Keratinocyte (primary cell): ENCODE results near the gene PLTP. TPM values are rescaled to one million over a fixed set of nuclear protein-coding genes. Genes with fewer than 3 reads are reported as not detected.
A peak's percentile ranks its signal among the peaks of the same experiment; 100 is the strongest.

ENCODE experiments used
- DNase-seq: peaks from one replicate; pipeline ENCODE4 v3.0.0-alpha.2; 2011; ENCODE audit warnings: low read depth, missing footprints, low spot score
- FAIRE-seq: peaks from 2 replicates; lab custom pipeline; 2011; peaks lifted over from hg19 to GRCh38; lab: Jason Lieb, UNC
- H2AFZ ChIP-seq: 2 replicates; pipeline ENCODE4 v1.6.0; 2012; ENCODE audit warnings: low read length, control low read depth, inconsistent platforms; ENCODE audit not compliant: control insufficient read depth
- H3K27ac ChIP-seq: 2 replicates; pipeline ENCODE4 v1.5.1; 2011; ENCODE audit warnings: low read length; ENCODE audit not compliant: control insufficient read depth, insufficient read depth
- H3K27me3 ChIP-seq: 3 replicates; pipeline ENCODE4 v1.6.0; 2011; ENCODE audit warnings: low read length; ENCODE audit not compliant: control insufficient read depth, insufficient read depth; ENCODE audit errors: extremely low read depth
- H3K36me3 ChIP-seq, 2 experiments: 2 replicates in 1 of 2; 3 replicates in 1 of 2; pipeline ENCODE4 v1.5.1; 2011; ENCODE audit warnings: low read length in 2 of 2, mild to moderate bottlenecking in 1 of 2; ENCODE audit not compliant: control insufficient read depth in 2 of 2, insufficient read depth in 2 of 2; ENCODE audit errors: extremely low read depth in 1 of 2
- H3K4me1 ChIP-seq: 3 replicates; pipeline ENCODE4 v1.5.1; 2011; ENCODE audit warnings: low read length; ENCODE audit not compliant: control insufficient read depth, insufficient read depth; ENCODE audit errors: extremely low read depth
- H3K4me2 ChIP-seq: 3 replicates; pipeline ENCODE4 v1.6.0; 2011; ENCODE audit warnings: low read depth, low read length; ENCODE audit not compliant: control insufficient read depth, insufficient read depth; ENCODE audit errors: extremely low read depth
- H3K4me3 ChIP-seq, 3 experiments: fragments of 200-600 bp in 1 of 3; sonication (generic) in 1 of 3; 2 replicates in 2 of 3; 3 replicates in 1 of 3; pipeline ENCODE4 v1.5.1; 2011 to 2016; ENCODE audit warnings: low read length in 3 of 3, mild to moderate bottlenecking in 3 of 3, control low read depth in 2 of 3, inconsistent platforms in 1 of 3, low read depth in 1 of 3, mixed read lengths in 1 of 3, mixed run types in 1 of 3, moderate library complexity in 1 of 3; ENCODE audit not compliant: control insufficient read depth in 2 of 3, insufficient read depth in 2 of 3; ENCODE audit errors: extremely low read depth in 1 of 3
- H3K79me2 ChIP-seq: 2 replicates; pipeline ENCODE4 v1.6.0; 2012; ENCODE audit warnings: low read length; ENCODE audit not compliant: control insufficient read depth, insufficient read depth
- H3K9ac ChIP-seq: 3 replicates; pipeline ENCODE4 v1.6.0; 2011; ENCODE audit warnings: low read length; ENCODE audit not compliant: control insufficient read depth, insufficient read depth; ENCODE audit errors: extremely low read depth
- H3K9me1 ChIP-seq: 3 replicates; pipeline ENCODE4 v1.6.0; 2011; ENCODE audit warnings: low read length; ENCODE audit not compliant: control insufficient read depth, insufficient read depth; ENCODE audit errors: extremely low read depth
- H3K9me3 ChIP-seq: 2 replicates; pipeline ENCODE4 v1.5.1; 2012; ENCODE audit warnings: low read depth, low read length; ENCODE audit not compliant: control insufficient read depth
- H4K20me1 ChIP-seq: 3 replicates; pipeline ENCODE4 v1.6.0; 2011; ENCODE audit warnings: low read length; ENCODE audit not compliant: control insufficient read depth, insufficient read depth; ENCODE audit errors: extremely low read depth
- CTCF ChIP-seq, 3 experiments: IDR thresholded peaks in 1 of 3; conservative IDR thresholded peaks in 1 of 3; optimal IDR thresholded peaks in 1 of 3; 2 replicates in 2 of 3; 3 replicates in 1 of 3; pipeline versions ENCODE3 to v1.5.1; 2011; ENCODE audit warnings: low read length in 3 of 3, mild to moderate bottlenecking in 3 of 3, moderate library complexity in 2 of 3, control low read depth in 1 of 3, inconsistent platforms in 1 of 3; ENCODE audit not compliant: insufficient read depth in 2 of 3; ENCODE audit errors: extremely low read depth in 1 of 3
- EZH2 ChIP-seq: IDR thresholded peaks from one replicate; pipeline ENCODE4 v1.6.1; 2012; ENCODE audit warnings: inconsistent platforms, mild to moderate bottlenecking, low read length, moderate library complexity
- dilution Hi-C: fragments of 300-500 bp; cut with MboI; formaldehyde crosslinking; loops from one replicate; pipeline ENCODE4 v1.7.0; 2020; ENCODE audit warnings: low sequenced_read_pairs; ENCODE audit not compliant: extremely low pct_ligation_motif_present
- polyA plus RNA-seq, 5 experiments: library from polyadenylated mRNA; depleted of rRNA in 3 of 5; stranded (reverse) in 3 of 5; stranded (forward) in 1 of 5; unstranded in 1 of 5; fragments of >200 nt; gene quantifications; 1 replicate in 1 of 5; 2 replicates in 3 of 5; 3 replicates in 1 of 5; pipeline versions ENCODE4 v1.2.1 to v1.2.3, GENCODE V29; 2011 to 2012; ENCODE audit warnings: missing spikeins in 2 of 5, low read depth in 1 of 5, low replicate concordance in 1 of 5

Gene PLTP
- polyA plus RNA-seq, 1 donor (not counting 4 experiments of a cell fraction or from before 2014, with no cell fraction given), result 26.3 TPM

GRCh38 chr20:45867819-45868176 is 44.2 kb downstream of the PLTP start:
- H3K4me1 ChIP-seq, result peaks cover 18% of the 10 kb centered on the region
- DNase-seq (no peak), FAIRE-seq (peak; percentile 59)
- no peaks in the 10 kb centered on the region for H3K9me3 ChIP-seq
- dilution Hi-C loops, result no loop called here
- no peaks in the 10 kb centered on the region for H3K27me3 ChIP-seq
- peak overlapping the region; percentile 68 for H3K27ac ChIP-seq
- H3K9ac ChIP-seq, result peak overlapping the region; percentile 28
- no peaks in the 10 kb centered on the region for H3K79me2 ChIP-seq
- no peaks in the 10 kb centered on the region for H4K20me1 ChIP-seq
- H3K9me1 ChIP-seq, result peaks cover 2% of the 10 kb centered on the region
- H3K4me3 ChIP-seq, result no peak overlapping the region
- H3K4me2 ChIP-seq, result no peak overlapping the region
- H3K36me3 ChIP-seq, result no peaks in the 10 kb centered on the region
- no peak overlapping the region for H2AFZ ChIP-seq
- TF ChIP-seq EZH2 (no peak), CTCF (optimal IDR thresholded peaks at IDR 0.05 in 1 of 3, IDR thresholded peaks at IDR 0.05 in 1 of 3, conservative IDR thresholded peaks at IDR 0.05 in 1 of 3; ENCODE audit: extremely low read depth in 1 of 3, insufficient read depth in 2 of 3, low read length in 3 of 3) (no peak)

- no peak for TF ChIP-seq EZH2
- no peak for TF ChIP-seq CTCF (optimal IDR thresholded peaks at IDR 0.05 in 1 of 3, IDR thresholded peaks at IDR 0.05 in 1 of 3, conservative IDR thresholded peaks at IDR 0.05 in 1 of 3; ENCODE audit: extremely low read depth in 1 of 3, insufficient read depth in 2 of 3, low read length in 3 of 3)
- H3K9me3 ChIP-seq, result no peaks in the 10 kb centered on the region
- no peaks in the 10 kb centered on the region for H4K20me1 ChIP-seq
- H3K27me3 ChIP-seq, result no peaks in the 10 kb centered on the region
- H2AFZ ChIP-seq, result no peak overlapping the region
- dilution Hi-C loops, result no loop called here
- H3K4me1 ChIP-seq, result peaks cover 18% of the 10 kb centered on the region
- no peaks in the 10 kb centered on the region for H3K36me3 ChIP-seq
- no peaks in the 10 kb centered on the region for H3K79me2 ChIP-seq
- peaks cover 2% of the 10 kb centered on the region for H3K9me1 ChIP-seq
- H3K4me2 ChIP-seq, result no peak overlapping the region
- H3K27ac ChIP-seq, result peak overlapping the region; percentile 68
- H3K9ac ChIP-seq, result peak overlapping the region; percentile 28
- no peak for DNase-seq
- no peak overlapping the region for H3K4me3 ChIP-seq
- no peak for FAIRE-seq
Measured at GRCh38 chr20:45867136-45867818, 44.7 kb downstream of the PLTP start.
